ENCODE results near the gene SDK1.

SDK1 gene

GRCh38 chr7:4026941-4027486 is 726.0 kb downstream of the SDK1 start:
- DNase-seq = no peak

- DNase-seq = no peak
Observed at GRCh38 chr7:4028221-4028620, 727.2 kb downstream of the SDK1 start.

- no peak for DNase-seq
Observed at GRCh38 chr7:4029941-4030340, 728.9 kb downstream of the SDK1 start.

- DNase-seq = no peak
Observed at GRCh38 chr7:4030346-4030950, 729.4 kb downstream of the SDK1 start.

- DNase-seq = no peak
Observed at GRCh38 chr7:4033996-4034395, 732.9 kb downstream of the SDK1 start.

GRCh38 chr7:4037308-4037707 is 736.3 kb downstream of the SDK1 start:
- no peak for DNase-seq

- no peak for DNase-seq
Observed at GRCh38 chr7:4037877-4038276, 736.8 kb downstream of the SDK1 start.

GRCh38 chr7:4040109-4040928 is 739.3 kb downstream of the SDK1 start:
- no peak for DNase-seq

GRCh38 chr7:4042402-4043045 is 741.5 kb downstream of the SDK1 start:
- DNase-seq = no peak

- DNase-seq = no peak
Observed at GRCh38 chr7:4043988-4044387, 742.9 kb downstream of the SDK1 start.

- DNase-seq = no peak
Observed at GRCh38 chr7:4045450-4045849, 744.4 kb downstream of the SDK1 start.

GRCh38 chr7:4045975-4046374 is 744.9 kb downstream of the SDK1 start:
- DNase-seq = no peak

GRCh38 chr7:4048336-4048735 is 747.3 kb downstream of the SDK1 start:
- DNase-seq = no peak

GRCh38 chr7:4049202-4049601 is 748.1 kb downstream of the SDK1 start:
- DNase-seq = no peak

GRCh38 chr7:4050126-4050660 is 749.1 kb downstream of the SDK1 start:
- no peak for DNase-seq

GRCh38 chr7:4051696-4052095 is 750.6 kb downstream of the SDK1 start:
- no peak for DNase-seq

GRCh38 chr7:4052130-4052529 is 751.1 kb downstream of the SDK1 start:
- no peak for DNase-seq

GRCh38 chr7:4054158-4054557 is 753.1 kb downstream of the SDK1 start:
- DNase-seq = no peak

GRCh38 chr7:4056552-4057288 is 755.7 kb downstream of the SDK1 start:
- DNase-seq = no peak

- no peak for DNase-seq
Observed at GRCh38 chr7:4057289-4057616, 756.2 kb downstream of the SDK1 start.

- no peak for DNase-seq
Observed at GRCh38 chr7:4058158-4058557, 757.1 kb downstream of the SDK1 start.

GRCh38 chr7:4065190-4065589 is 764.1 kb downstream of the SDK1 start:
- DNase-seq = no peak

GRCh38 chr7:4066206-4066605 is 765.2 kb downstream of the SDK1 start:
- DNase-seq = no peak
